B cell (primary cell): ENCODE measurements around the gene KLK14. TPM values are rescaled to one million over a fixed set of nuclear protein-coding genes. Genes with fewer than 3 reads are reported as not detected.

Experiments
- ATAC-seq: fragments of 200-7000 bp; cut with Tn5 transposase; one replicate; pipeline ENCODE4 v1.10.0; 2021; ENCODE audit warnings: low read depth, mild to moderate bottlenecking, moderate number of reproducible peaks, moderate library complexity
- CTCF ChIA-PET: fragments of 350-600 bp; sonication (Branson Sonifier 250); formaldehyde crosslinking; loops from one replicate; lab custom pipeline; 2021; ENCODE audit warnings: antibody characterized with exemption, inconsistent platforms; lab: Charles Lee
- POLR2A ChIA-PET: fragments of 350-600 bp; sonication (Branson Sonifier 250); formaldehyde crosslinking; loops from one replicate; lab custom pipeline; 2021; ENCODE audit warnings: antibody characterized with exemption; lab: Charles Lee
- DNase-seq: peaks from one replicate; pipeline ENCODE4 v3.0.0; 2013
- H2AFZ ChIP-seq: 2 replicates; pipeline ENCODE4 v1.6.1; 2012; ENCODE audit warnings: mild to moderate bottlenecking, low read depth, low read length; ENCODE audit not compliant: insufficient read depth, poor library complexity, severe bottlenecking
- H3K27ac ChIP-seq, 2 donors: 1 replicate in 1 of 2; 2 replicates in 1 of 2; pipeline ENCODE4 v1.5.1; 2012 to 2013; ENCODE audit warnings: low read length in 2 of 2, mild to moderate bottlenecking in 2 of 2, moderate library complexity in 1 of 2
- H3K27me3 ChIP-seq, 4 experiments: fragments of 200-600 bp in 1 of 4; sonication (generic) in 1 of 4; replicated peaks in 1 of 4; 1 replicate in 2 of 4; 2 replicates in 2 of 4; pipeline versions ENCODE4 v1.6.1 to v1.7.0; 2013 to 2016; ENCODE audit warnings: low read length in 3 of 4, mild to moderate bottlenecking in 2 of 4, mixed read lengths in 1 of 4, moderate library complexity in 1 of 4; ENCODE audit not compliant: insufficient read depth in 4 of 4, control insufficient read depth in 3 of 4; ENCODE audit errors: control extremely low read depth in 1 of 4
- H3K36me3 ChIP-seq, 2 experiments: replicated peaks in 1 of 2; 1 replicate in 1 of 2; 2 replicates in 1 of 2; pipeline versions ENCODE4 v1.6.1 to v1.7.1; 2013; ENCODE audit warnings: low read length in 1 of 2; ENCODE audit not compliant: insufficient read depth in 2 of 2, control insufficient read depth in 1 of 2; ENCODE audit errors: control extremely low read depth in 1 of 2, extremely low read depth in 1 of 2
- H3K4me1 ChIP-seq, 2 donors: fragments of 200-600 bp in 1 of 2; sonication (generic) in 1 of 2; 1 replicate in 1 of 2; 2 replicates in 1 of 2; pipeline versions ENCODE4 v1.5.1 to v1.6.1; 2013 to 2017; ENCODE audit warnings: low read length in 2 of 2; ENCODE audit not compliant: control insufficient read depth in 2 of 2, insufficient read depth in 2 of 2
- H3K4me2 ChIP-seq: replicated peaks from 2 replicates; pipeline ENCODE3; 2012; ENCODE audit warnings: mild to moderate bottlenecking, low read depth, low read length; ENCODE audit not compliant: poor library complexity, severe bottlenecking
- H3K4me3 ChIP-seq, 5 experiments: fragments of 200-600 bp in 1 of 5; sonication (generic) in 1 of 5; 1 replicate in 3 of 5; 2 replicates in 2 of 5; pipeline versions ENCODE4 v1.5.1 to v1.7.0; 2011 to 2016; ENCODE audit warnings: low read length in 4 of 5, mild to moderate bottlenecking in 4 of 5, low read depth in 2 of 5, control low read depth in 1 of 5, moderate library complexity in 1 of 5; ENCODE audit not compliant: insufficient read depth in 1 of 5; ENCODE audit errors: control extremely low read depth in 1 of 5, extremely low read depth in 1 of 5
- H3K79me2 ChIP-seq: fragments of 200-600 bp; sonication (generic); one replicate; pipeline ENCODE4 v1.6.0; 2016; ENCODE audit warnings: low read length; ENCODE audit not compliant: control insufficient read depth, insufficient read depth
- H3K9ac ChIP-seq: fragments of 200-600 bp; sonication (generic); 2 replicates; pipeline ENCODE4 v1.6.1; 2017; ENCODE audit warnings: mild to moderate bottlenecking, low read length, moderate library complexity
- H3K9me3 ChIP-seq, 3 donors: one replicate each; pipeline versions ENCODE4 v1.6.1 to v1.7.1; 2013; ENCODE audit warnings: low read length in 2 of 3; ENCODE audit not compliant: control insufficient read depth in 2 of 3, insufficient read depth in 1 of 3; ENCODE audit errors: control extremely low read depth in 1 of 3
- H4K20me1 ChIP-seq: 2 replicates; pipeline ENCODE4 v1.6.0; 2012; ENCODE audit warnings: mild to moderate bottlenecking, low read length; ENCODE audit not compliant: insufficient read depth, control insufficient read depth, poor library complexity, severe bottlenecking
- H3K27ac Mint-ChIP-seq: one replicate; pipeline ENCODE4 v1.8.0; 2021; ENCODE audit warnings: mixed read lengths
- H3K27me3 Mint-ChIP-seq: one replicate; pipeline ENCODE4 v1.8.0; 2021; ENCODE audit warnings: mixed read lengths
- H3K4me1 Mint-ChIP-seq: one replicate; pipeline ENCODE4 v1.8.0; 2021; ENCODE audit warnings: mixed read lengths
- H3K4me3 Mint-ChIP-seq: one replicate; pipeline ENCODE4 v1.8.0; 2021; ENCODE audit warnings: mixed read lengths
- H3K9me3 Mint-ChIP-seq: one replicate; pipeline ENCODE4 v1.8.0; 2022; ENCODE audit warnings: mixed read lengths; ENCODE audit not compliant: insufficient read depth
- EZH2 ChIP-seq: IDR thresholded peaks from 2 replicates; pipeline ENCODE4 v1.6.1; 2012; ENCODE audit warnings: borderline replicate concordance, low read depth, mild to moderate bottlenecking, moderate library complexity, low read length; ENCODE audit not compliant: insufficient read depth, poor library complexity, severe bottlenecking
- WGBS: methylation state at CpG from one replicate; pipeline ENCODE4 v1.1.5; 2013; ENCODE audit warnings: missing lambda C conversion rate; ENCODE audit not compliant: insufficient coverage; 5-methylcytosine and 5-hydroxymethylcytosine counted together
- intact Hi-C: fragments of 100-400 bp; cut with micrococcal nuclease; formaldehyde crosslinking; loops from one replicate; pipeline ENCODE4 v1.10.0; 2022
- polyA plus RNA-seq: library from polyadenylated mRNA; depleted of rRNA; stranded (reverse); fragments of >200 nt; gene quantifications from 2 replicates; pipeline ENCODE4 v1.2.3, GENCODE V29; 2012
- total RNA-seq, 2 donors: library from RNA; stranded (reverse); fragments of 120-200 nt in 1 of 2; gene quantifications; 1 replicate in 1 of 2; 2 replicates in 1 of 2; pipeline versions ENCODE4 v1.2.3 to v1.2.4, GENCODE V29; 2013 to 2022
- TF ChIP-seq, protein P1 (sequence below): fragments of 200-600 bp; IDR thresholded peaks from one replicate; pipeline ENCODE4 v1.8.0; 2022; ENCODE audit warnings: antibody characterized with exemption, mild to moderate bottlenecking

KLK14 gene
- total and polyA plus RNA-seq, 2 donors (not counting 1 experiment from before 2014, with no cell fraction given), result 0.49 to 0.59 TPM

DNA sequence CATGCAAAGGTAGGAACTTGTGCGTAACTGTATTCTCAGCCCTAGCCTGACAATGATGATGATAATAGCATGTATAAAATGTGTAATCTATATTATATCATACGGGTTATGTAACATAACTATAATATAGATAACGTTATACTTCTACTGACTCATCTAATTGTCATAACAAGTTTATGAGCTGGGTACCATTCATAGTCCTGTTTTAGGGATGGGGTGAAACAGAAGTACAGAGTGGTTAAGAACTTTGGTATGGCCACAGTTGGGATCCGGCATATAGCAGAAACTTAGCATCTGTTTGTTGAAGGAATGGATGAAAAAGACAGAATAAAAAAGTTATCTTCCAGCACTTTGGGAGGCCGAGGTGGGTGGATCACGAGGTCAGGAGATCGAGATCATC lies 20.3 kb upstream of the KLK14 start:
- Mint-ChIP-seq H3K4me1 (peaks cover 22% of the 10 kb centered on the region), H3K4me3 (no peak overlapping the region), H3K27ac (no peak overlapping the region), H3K27me3 (no peaks in the 10 kb centered on the region), H3K9me3 (no peaks in the 10 kb centered on the region)
- H3K4me3 ChIP-seq, result no peak overlapping the region
- H2AFZ ChIP-seq, result no peak overlapping the region
- H3K4me1 ChIP-seq, result peaks cover 7 to 11% of the 10 kb centered on the region in 2 donors
- H3K9me3 ChIP-seq, result no peaks in the 10 kb centered on the region
- H3K79me2 ChIP-seq, result peaks cover 58% of the 10 kb centered on the region
- POLR2A ChIA-PET, result no interaction called here
- H3K27me3 ChIP-seq, result no peaks in the 10 kb centered on the region
- no peak overlapping the region for H3K4me2 ChIP-seq
- no peak overlapping the region for H3K9ac ChIP-seq
- peaks cover 56% of the 10 kb centered on the region for H4K20me1 ChIP-seq
- peaks cover 11 to 24% of the 10 kb centered on the region in 2 experiments for H3K36me3 ChIP-seq
- CTCF ChIA-PET, result no interaction called here
- intact Hi-C loops, result no loop called here
- no peak overlapping the region for H3K27ac ChIP-seq
- DNase-seq, result no peak
- WGBS, result 100% methylated on average over 3 of the region's 7 CpGs
- ATAC-seq, result no peak
- TF ChIP-seq, protein P1, sequence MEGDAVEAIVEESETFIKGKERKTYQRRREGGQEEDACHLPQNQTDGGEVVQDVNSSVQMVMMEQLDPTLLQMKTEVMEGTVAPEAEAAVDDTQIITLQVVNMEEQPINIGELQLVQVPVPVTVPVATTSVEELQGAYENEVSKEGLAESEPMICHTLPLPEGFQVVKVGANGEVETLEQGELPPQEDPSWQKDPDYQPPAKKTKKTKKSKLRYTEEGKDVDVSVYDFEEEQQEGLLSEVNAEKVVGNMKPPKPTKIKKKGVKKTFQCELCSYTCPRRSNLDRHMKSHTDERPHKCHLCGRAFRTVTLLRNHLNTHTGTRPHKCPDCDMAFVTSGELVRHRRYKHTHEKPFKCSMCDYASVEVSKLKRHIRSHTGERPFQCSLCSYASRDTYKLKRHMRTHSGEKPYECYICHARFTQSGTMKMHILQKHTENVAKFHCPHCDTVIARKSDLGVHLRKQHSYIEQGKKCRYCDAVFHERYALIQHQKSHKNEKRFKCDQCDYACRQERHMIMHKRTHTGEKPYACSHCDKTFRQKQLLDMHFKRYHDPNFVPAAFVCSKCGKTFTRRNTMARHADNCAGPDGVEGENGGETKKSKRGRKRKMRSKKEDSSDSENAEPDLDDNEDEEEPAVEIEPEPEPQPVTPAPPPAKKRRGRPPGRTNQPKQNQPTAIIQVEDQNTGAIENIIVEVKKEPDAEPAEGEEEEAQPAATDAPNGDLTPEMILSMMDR, result no peak
- no peak for TF ChIP-seq EZH2

DNA sequence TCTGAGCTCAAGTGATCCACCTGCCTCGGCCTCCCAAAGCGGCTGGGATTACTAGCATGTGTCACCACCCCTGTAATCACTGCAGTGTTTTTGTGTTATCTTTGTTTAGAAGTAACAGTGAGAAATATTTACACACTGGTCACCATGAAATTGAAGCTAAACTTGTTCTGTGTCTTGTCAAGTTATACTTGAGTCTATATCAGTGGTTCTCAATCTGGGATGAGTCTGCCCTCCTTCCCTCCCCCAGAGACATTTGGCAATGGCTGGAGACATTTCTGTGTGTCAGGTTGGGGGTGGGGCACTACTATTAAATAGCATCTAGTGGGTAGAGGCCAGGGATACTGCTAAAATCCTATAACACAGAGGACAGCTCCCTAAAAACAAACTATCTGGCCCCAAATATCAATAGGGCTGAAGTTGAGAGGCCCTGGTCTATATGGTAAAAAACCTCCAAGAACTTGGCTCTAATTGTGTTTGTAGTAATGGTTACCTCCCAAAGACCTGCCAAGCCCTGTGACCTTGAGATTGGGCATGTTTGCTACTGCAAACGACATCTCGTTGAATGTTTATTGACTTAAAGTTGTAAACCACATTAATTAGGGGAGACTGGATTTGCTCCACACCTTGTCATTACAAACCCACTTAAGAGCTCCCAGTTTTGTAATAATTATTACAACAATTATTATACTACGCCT lies 18.6 kb upstream of the KLK14 start:
- H3K9me3 Mint-ChIP-seq, result no peaks in the 10 kb centered on the region
- H3K27me3 ChIP-seq, result no peaks in the 10 kb centered on the region
- H3K9ac ChIP-seq, result no peak overlapping the region
- no peak overlapping the region for H3K4me3 Mint-ChIP-seq
- no peak overlapping the region for H3K4me2 ChIP-seq
- H3K27me3 Mint-ChIP-seq, result no peaks in the 10 kb centered on the region
- no peak overlapping the region for H3K27ac Mint-ChIP-seq
- H4K20me1 ChIP-seq, result peaks cover 53% of the 10 kb centered on the region
- no peaks in the 10 kb centered on the region for H3K9me3 ChIP-seq
- no peak overlapping the region for H3K27ac ChIP-seq
- H2AFZ ChIP-seq, result no peak overlapping the region
- peaks cover 18% of the 10 kb centered on the region for H3K4me1 Mint-ChIP-seq
- POLR2A ChIA-PET, result interaction anchor here (0.7 kb wide), 1 partner anchor 1168 kb away, joined by 5 read pairs; no protein-coding TSS in a partner anchor
- intact Hi-C loops, result no loop called here
- H3K4me3 ChIP-seq, result no peak overlapping the region
- no peaks in the 10 kb centered on the region for H3K4me1 ChIP-seq
- peaks cover 11 to 27% of the 10 kb centered on the region in 2 experiments for H3K36me3 ChIP-seq
- WGBS, result no CpG with 5 or more reads among the region's 5 CpGs
- DNase-seq (no peak), ATAC-seq (no peak)
- CTCF ChIA-PET, result no interaction called here
- TF ChIP-seq, protein P1, result no peak
- no peak for TF ChIP-seq EZH2
- peaks cover 43% of the 10 kb centered on the region for H3K79me2 ChIP-seq
